Fibroblast of skin of right quadriceps (primary cell): ENCODE data around the gene SEMA4G.

Experiments used
- DNase-seq: peaks from one replicate; pipeline ENCODE4 v3.0.0-alpha.2; 2013

SEMA4G gene

GRCh38 chr10:101007915-101008822 is 38.9 kb downstream of the SEMA4G start:
- DNase-seq, result no peak

- no peak for DNase-seq
These were observed 39.6 kb downstream of the SEMA4G start for GRCh38 chr10:101008823-101009423.

GRCh38 chr10:101010329-101010728 is 41.0 kb downstream of the SEMA4G start:
- DNase-seq, result no peak

GRCh38 chr10:101011517-101012423 is 42.5 kb downstream of the SEMA4G start:
- DNase-seq, result no peak

- peak; percentile 94 for DNase-seq
These were observed 43.4 kb downstream of the SEMA4G start for GRCh38 chr10:101012525-101013364.

GRCh38 chr10:101013365-101013825 is 44.1 kb downstream of the SEMA4G start:
- DNase-seq, result no peak

- peak; percentile 59 for DNase-seq
These were observed 45.1 kb downstream of the SEMA4G start for GRCh38 chr10:101014230-101014884.

- DNase-seq, result peak; percentile 92
These were observed 45.8 kb downstream of the SEMA4G start for GRCh38 chr10:101014966-101015581.

GRCh38 chr10:101015582-101015973 is 46.3 kb downstream of the SEMA4G start:
- no peak for DNase-seq

- no peak for DNase-seq
These were observed 47.5 kb downstream of the SEMA4G start for GRCh38 chr10:101016814-101017213.

GRCh38 chr10:101018118-101018599 is 48.9 kb downstream of the SEMA4G start:
- DNase-seq, result no peak

GRCh38 chr10:101018600-101019439 is 49.5 kb downstream of the SEMA4G start:
- DNase-seq, result peak; percentile 73
